ENCODE measurements around the gene CTBP1. TPM values are rescaled to one million over a fixed set of nuclear protein-coding genes. Genes with fewer than 3 reads are reported as not detected.

Gene CTBP1
- total RNA-seq, 1 donor from 2014 or later, result 109 TPM

DNA sequence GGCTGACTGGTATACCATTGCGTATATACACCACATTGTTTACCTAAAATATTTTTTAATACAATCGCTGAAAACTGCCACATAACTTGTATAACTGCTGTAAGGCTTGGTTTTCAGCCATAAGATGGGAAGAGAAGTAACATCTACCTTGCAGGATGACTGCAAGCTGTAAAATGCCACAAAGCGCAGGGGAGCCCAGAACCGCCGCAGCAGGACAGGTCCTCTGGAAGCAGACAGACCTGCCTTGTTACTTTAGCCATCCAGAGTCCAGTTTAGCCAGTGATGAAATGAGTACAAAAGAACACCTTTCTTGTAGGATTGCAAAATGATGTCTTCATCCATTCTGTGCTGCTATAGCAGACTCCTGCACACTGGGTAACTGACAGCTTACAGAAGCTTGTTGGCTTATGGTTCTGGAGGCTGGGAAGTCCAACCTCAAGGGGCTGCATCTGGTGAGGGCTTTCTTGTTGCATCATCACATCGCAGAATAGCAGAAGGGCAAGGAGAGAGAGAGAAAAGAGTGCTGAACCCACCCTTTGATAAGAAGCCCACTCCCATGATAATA lies 4.1 kb upstream of the CTBP1 start:
- Histone ChIP-seq H3K36me3 (ENCODE audit: control insufficient read depth in 3 of 3, insufficient read depth in 3 of 3, low read length in 3 of 3) (peaks cover 4 to 10% (median 7%) of the 10 kb centered on the region in 3 donors), H3K9me3 (ENCODE audit: control insufficient read depth in 3 of 3, low read length in 3 of 3) (no peaks in the 10 kb centered on the region), H3K4me3 (ENCODE audit: low read length in 3 of 3) (no peak overlapping the region), H3K4me1 (ENCODE audit: control insufficient read depth in 3 of 3, insufficient read depth in 3 of 3, low read length in 3 of 3) (peaks cover 23 to 40% (median 25%) of the 10 kb centered on the region in 3 donors), H3K27me3 (ENCODE audit: control insufficient read depth in 3 of 3, insufficient read depth in 3 of 3, low read length in 3 of 3) (no peaks in the 10 kb centered on the region), H3K27ac (ENCODE audit: low read depth, low read length) (no peak overlapping the region), H3K9ac (ENCODE audit: low read depth in 1 of 3, low read length in 3 of 3) (peak overlapping the region in 1 of 3 donors; percentile 8)

DNA sequence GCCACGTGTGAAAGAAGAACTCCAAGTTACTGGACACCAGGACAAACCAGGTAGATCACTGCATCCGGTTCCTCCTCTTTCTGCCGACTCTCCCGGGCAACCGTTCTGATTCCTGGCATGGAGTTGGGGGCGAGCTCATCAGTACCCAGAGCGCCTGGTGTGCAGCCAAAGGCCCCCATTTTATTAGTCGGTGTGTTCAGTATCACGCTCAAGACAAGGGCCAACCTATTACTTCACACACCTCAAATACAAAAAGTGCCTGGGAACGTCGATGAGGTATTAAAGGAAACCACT lies 2.8 kb upstream of the CTBP1 start:
- Histone ChIP-seq H3K36me3 (ENCODE audit: control insufficient read depth in 3 of 3, insufficient read depth in 3 of 3, low read length in 3 of 3) (peaks cover 4 to 10% (median 7%) of the 10 kb centered on the region in 3 donors), H3K9ac (ENCODE audit: low read depth in 1 of 3, low read length in 3 of 3) (no peak overlapping the region), H3K9me3 (ENCODE audit: control insufficient read depth in 3 of 3, low read length in 3 of 3) (no peaks in the 10 kb centered on the region), H3K4me3 (ENCODE audit: low read length in 3 of 3) (no peak overlapping the region), H3K27me3 (ENCODE audit: control insufficient read depth in 3 of 3, insufficient read depth in 3 of 3, low read length in 3 of 3) (no peaks in the 10 kb centered on the region), H3K4me1 (ENCODE audit: control insufficient read depth in 3 of 3, insufficient read depth in 3 of 3, low read length in 3 of 3) (peaks cover 31 to 48% (median 33%) of the 10 kb centered on the region in 3 donors), H3K27ac (ENCODE audit: low read depth, low read length) (no peak overlapping the region)

DNA sequence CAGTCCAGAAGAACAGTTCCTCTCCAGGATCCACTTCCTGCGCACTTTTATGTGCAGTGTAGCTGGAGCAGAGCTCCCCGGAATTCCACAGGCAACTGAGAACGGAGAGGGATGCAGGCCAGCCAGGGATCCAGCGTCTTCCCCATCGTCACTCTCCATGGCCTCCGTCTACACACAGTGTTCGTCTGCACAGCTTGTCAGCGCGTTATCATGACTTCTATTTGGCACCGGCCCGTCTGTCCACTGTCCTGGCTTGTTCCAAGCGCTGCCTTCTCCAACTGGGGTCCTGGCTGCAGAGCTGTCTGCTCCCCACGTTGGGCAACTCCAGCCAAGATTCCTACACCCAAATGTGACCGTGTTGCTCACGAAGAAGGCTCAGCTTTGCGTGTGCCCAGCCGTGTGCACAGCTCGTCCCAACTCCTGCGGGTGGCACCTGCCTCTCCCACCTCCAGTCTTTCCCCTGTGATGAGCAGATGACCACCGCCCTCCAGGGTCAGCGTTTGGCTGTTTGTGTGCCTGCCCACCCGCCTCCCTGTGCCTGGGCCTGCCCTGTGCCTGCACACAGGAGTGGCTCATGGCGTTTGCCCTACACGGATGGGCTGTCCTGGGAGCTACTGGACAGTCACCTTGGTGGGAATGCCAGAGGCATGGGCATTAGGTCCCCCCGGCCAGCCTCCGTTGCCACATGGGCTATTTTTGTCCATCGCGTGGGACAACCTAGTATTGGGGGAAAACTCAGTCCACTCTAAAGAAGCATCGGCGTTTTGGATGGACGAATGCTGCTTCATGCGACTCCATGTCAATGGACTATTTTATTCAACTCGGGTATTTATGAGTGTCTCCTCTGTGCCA lies 2.2 kb upstream of the CTBP1 start:
- peak overlapping the region; percentile 14 to 84 (median 84) for H3K4me3 ChIP-seq (ENCODE audit: low read length in 3 of 3)
- H3K9me3 ChIP-seq (ENCODE audit: control insufficient read depth in 3 of 3, low read length in 3 of 3), result no peaks in the 10 kb centered on the region
- H3K36me3 ChIP-seq (ENCODE audit: control insufficient read depth in 3 of 3, insufficient read depth in 3 of 3, low read length in 3 of 3), result peaks cover 4 to 10% (median 9%) of the 10 kb centered on the region in 3 donors
- H3K27me3 ChIP-seq (ENCODE audit: control insufficient read depth in 3 of 3, insufficient read depth in 3 of 3, low read length in 3 of 3), result no peaks in the 10 kb centered on the region
- peaks cover 36 to 54% (median 39%) of the 10 kb centered on the region in 3 donors for H3K4me1 ChIP-seq (ENCODE audit: control insufficient read depth in 3 of 3, insufficient read depth in 3 of 3, low read length in 3 of 3)
- peak overlapping the region in 1 of 3 donors; percentile 33 for H3K9ac ChIP-seq (ENCODE audit: low read depth in 1 of 3, low read length in 3 of 3)
- H3K27ac ChIP-seq (ENCODE audit: low read depth, low read length), result no peak overlapping the region

DNA sequence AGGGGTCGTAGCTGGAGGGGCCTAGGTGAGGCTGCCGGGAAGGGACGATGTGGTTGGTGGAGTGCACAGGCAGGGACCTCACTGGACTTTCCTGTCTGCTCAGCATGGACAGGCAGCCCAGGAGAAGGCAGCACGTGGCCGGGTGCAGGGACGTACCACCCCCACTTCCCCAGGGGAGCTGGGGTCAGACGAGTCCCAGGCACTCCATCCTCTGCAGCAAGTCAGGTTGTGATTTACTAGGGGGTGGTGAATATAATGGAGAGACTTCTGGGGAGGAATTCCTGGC lies 1.5 kb upstream of the CTBP1 start:
- Histone ChIP-seq H3K4me1 (ENCODE audit: control insufficient read depth in 3 of 3, insufficient read depth in 3 of 3, low read length in 3 of 3) (peaks cover 43 to 61% (median 46%) of the 10 kb centered on the region in 3 donors), H3K9me3 (ENCODE audit: control insufficient read depth in 3 of 3, low read length in 3 of 3) (no peaks in the 10 kb centered on the region), H3K27ac (ENCODE audit: low read depth, low read length) (peak overlapping the region; percentile 90), H3K36me3 (ENCODE audit: control insufficient read depth in 3 of 3, insufficient read depth in 3 of 3, low read length in 3 of 3) (peaks cover 4 to 10% (median 9%) of the 10 kb centered on the region in 3 donors), H3K4me3 (ENCODE audit: low read length in 3 of 3) (peak overlapping the region; percentile 75 to 84 (median 84)), H3K27me3 (ENCODE audit: control insufficient read depth in 3 of 3, insufficient read depth in 3 of 3, low read length in 3 of 3) (no peaks in the 10 kb centered on the region), H3K9ac (ENCODE audit: low read depth in 1 of 3, low read length in 3 of 3) (peak overlapping the region; percentile 84 to 94 (median 90))

DNA sequence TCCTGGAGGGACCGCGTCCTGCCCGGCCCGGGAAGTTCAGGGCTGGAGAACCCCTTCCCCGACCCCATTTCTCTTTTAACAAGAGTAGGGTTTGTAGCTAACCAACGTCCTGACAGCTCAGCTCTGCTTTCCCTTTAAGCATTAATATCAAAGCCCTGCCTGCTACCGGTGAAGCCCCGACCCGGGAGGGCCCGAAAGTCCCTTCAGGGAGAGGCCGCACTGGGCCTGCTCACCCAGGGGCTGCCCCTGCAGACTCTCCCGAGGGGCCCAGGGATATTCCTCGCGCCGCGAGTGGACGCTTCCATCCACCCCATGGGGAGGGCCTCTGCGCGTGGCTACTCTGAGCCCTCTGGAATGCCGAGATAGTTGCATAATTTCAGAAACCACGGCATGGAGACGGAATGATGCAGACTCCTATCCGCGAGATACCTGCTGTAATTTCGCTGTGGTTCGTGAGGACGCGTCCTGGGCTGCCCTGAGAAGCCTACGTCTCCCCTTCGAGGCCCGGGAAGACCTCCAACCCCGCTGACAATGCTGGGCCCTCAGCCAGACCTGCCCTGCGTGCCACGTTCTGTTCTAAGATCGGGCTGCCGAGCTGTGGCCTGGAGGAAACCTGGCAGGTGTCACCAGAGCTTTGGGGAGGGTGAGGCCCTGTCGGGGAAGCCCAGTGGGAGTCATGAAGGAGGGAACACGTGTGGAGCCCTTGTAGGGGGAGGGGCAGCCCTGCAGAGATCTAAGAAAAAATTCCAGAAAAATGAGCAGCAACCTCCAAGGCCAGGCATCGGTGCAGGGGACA lies 999 bp upstream of the CTBP1 start:
- Histone ChIP-seq H3K36me3 (ENCODE audit: control insufficient read depth in 3 of 3, insufficient read depth in 3 of 3, low read length in 3 of 3) (peaks cover 4 to 10% (median 9%) of the 10 kb centered on the region in 3 donors), H3K27me3 (ENCODE audit: control insufficient read depth in 3 of 3, insufficient read depth in 3 of 3, low read length in 3 of 3) (no peaks in the 10 kb centered on the region), H3K4me1 (ENCODE audit: control insufficient read depth in 3 of 3, insufficient read depth in 3 of 3, low read length in 3 of 3) (peaks cover 48 to 66% (median 51%) of the 10 kb centered on the region in 3 donors), H3K9ac (ENCODE audit: low read depth in 1 of 3, low read length in 3 of 3) (peak overlapping the region; percentile 84 to 94 (median 90)), H3K27ac (ENCODE audit: low read depth, low read length) (peak overlapping the region; percentile 90), H3K4me3 (ENCODE audit: low read length in 3 of 3) (peak overlapping the region; percentile 75 to 84 (median 84)), H3K9me3 (ENCODE audit: control insufficient read depth in 3 of 3, low read length in 3 of 3) (no peaks in the 10 kb centered on the region)

DNA sequence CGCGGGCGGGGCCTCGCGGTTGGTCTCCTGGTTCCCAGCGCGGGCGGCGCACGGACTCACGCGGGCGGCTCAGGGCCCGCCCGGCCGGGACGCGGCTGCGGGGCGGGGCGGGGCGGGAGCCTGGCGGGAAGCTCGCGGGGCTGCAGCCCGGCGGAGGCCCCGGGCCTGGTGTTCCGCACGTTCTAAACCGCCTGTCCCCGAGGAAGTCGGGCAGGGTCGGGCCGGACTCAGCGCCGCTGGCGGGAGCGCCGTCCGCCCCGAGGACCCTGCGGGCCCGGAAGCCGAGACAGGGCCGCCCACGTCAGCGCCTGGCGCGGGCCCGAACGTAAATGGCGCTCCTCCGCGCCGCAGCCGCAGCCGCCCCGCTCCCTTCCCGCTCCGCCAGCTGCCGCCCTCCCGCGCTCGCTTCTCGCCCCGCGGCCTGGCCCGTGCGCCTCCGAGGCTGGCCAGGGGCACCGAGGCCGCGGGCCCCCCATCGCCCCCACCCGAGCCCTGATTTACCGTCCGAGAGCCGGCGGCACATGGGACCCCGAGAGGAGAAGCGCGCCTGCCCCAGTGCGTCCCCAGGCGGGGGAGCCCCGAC lies 309 bp upstream of the CTBP1 start:
- Histone ChIP-seq H3K9ac (ENCODE audit: low read depth in 1 of 3, low read length in 3 of 3) (peak overlapping the region; percentile 84 to 94 (median 90)), H3K4me3 (ENCODE audit: low read length in 3 of 3) (peak overlapping the region; percentile 75 to 84 (median 84)), H3K27me3 (ENCODE audit: control insufficient read depth in 3 of 3, insufficient read depth in 3 of 3, low read length in 3 of 3) (no peaks in the 10 kb centered on the region), H3K27ac (ENCODE audit: low read depth, low read length) (peak overlapping the region; percentile 90), H3K9me3 (ENCODE audit: control insufficient read depth in 3 of 3, low read length in 3 of 3) (no peaks in the 10 kb centered on the region), H3K4me1 (ENCODE audit: control insufficient read depth in 3 of 3, insufficient read depth in 3 of 3, low read length in 3 of 3) (peaks cover 55 to 73% (median 58%) of the 10 kb centered on the region in 3 donors), H3K36me3 (ENCODE audit: control insufficient read depth in 3 of 3, insufficient read depth in 3 of 3, low read length in 3 of 3) (peaks cover 4 to 10% (median 9%) of the 10 kb centered on the region in 3 donors)

DNA sequence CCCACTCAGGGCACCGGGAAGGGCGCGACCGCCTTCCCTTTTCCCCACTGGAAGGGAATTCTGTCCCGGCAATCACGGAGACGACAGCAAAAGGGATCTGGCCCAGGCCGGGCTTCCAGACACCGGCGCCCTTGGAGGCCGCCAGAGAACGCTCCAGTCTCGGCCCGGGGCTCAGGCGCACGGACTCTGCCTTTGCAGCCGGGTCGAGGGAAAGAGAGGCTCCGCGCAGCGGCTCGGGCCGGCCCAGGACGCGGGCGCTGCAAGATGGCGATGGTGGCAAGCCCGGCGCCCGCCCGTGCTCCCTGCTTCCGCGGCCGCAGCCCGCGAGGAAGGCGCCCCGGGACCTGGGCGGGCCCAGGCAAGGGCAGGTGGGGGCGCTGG lies 1.1 kb downstream of the CTBP1 start:
- H3K9ac ChIP-seq (ENCODE audit: low read depth in 1 of 3, low read length in 3 of 3), result peak overlapping the region; percentile 87 to 93 (median 87)
- H3K4me1 ChIP-seq (ENCODE audit: control insufficient read depth in 3 of 3, insufficient read depth in 3 of 3, low read length in 3 of 3), result peaks cover 67 to 78% (median 70%) of the 10 kb centered on the region in 3 donors
- H3K4me3 ChIP-seq (ENCODE audit: low read length in 3 of 3), result peak overlapping the region; percentile 80 to 81 (median 81)
- peaks cover 4 to 9% (median 6%) of the 10 kb centered on the region in 3 donors for H3K36me3 ChIP-seq (ENCODE audit: control insufficient read depth in 3 of 3, insufficient read depth in 3 of 3, low read length in 3 of 3)
- H3K27me3 ChIP-seq (ENCODE audit: control insufficient read depth in 3 of 3, insufficient read depth in 3 of 3, low read length in 3 of 3), result no peaks in the 10 kb centered on the region
- peak overlapping the region; percentile 84 for H3K27ac ChIP-seq (ENCODE audit: low read depth, low read length)
- no peaks in the 10 kb centered on the region for H3K9me3 ChIP-seq (ENCODE audit: control insufficient read depth in 3 of 3, low read length in 3 of 3)

DNA sequence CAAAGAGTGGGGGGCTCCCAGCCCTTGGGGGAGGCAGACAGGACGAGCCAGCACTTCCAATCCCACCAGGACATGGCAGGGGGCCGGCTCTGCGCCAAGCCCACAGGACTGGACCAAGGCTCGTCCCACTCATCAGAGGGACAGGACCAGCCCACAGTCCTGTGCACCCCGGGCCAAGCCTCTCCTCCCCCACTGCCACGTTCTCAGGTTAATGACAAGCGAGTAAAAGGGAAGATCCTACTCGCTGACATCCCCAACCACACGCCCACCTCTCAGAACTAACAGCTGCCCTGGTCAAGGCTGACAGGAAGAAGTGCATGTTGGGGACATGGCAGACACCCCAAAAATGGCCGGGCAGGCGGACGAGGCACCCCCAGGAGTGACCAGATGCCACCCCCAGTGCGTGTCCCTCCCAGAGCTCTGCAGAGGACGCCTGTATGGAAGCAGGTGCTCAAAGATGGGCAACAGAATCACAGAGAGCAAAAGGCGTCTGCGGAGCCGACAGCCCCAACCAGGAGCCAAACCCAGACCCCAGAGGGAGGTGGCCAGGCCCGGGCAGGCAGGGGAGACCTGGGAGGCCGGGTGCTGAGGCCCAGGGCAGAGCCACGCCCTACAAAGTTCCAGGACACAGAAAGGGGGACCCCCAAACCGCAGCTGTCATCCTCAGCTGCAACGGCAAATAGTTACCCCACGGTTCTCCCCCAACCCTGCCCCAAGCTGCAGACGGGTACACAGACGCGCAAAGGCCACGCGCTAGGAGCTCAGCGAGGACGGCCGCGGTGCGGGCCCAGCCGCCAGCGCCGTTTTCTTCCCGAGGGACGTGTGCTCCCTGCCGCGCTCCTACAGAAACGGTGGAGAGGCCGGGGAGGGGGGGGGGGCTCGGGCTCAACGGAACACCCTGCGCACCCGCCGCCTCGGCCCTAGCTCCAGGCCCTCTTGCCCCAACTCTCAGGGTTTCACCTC lies 1.7 kb downstream of the CTBP1 start:
- Histone ChIP-seq H3K9ac (ENCODE audit: low read depth in 1 of 3, low read length in 3 of 3) (peak overlapping the region; percentile 87 to 93 (median 87)), H3K4me1 (ENCODE audit: control insufficient read depth in 3 of 3, insufficient read depth in 3 of 3, low read length in 3 of 3) (peaks cover 71 to 79% (median 74%) of the 10 kb centered on the region in 3 donors), H3K36me3 (ENCODE audit: control insufficient read depth in 3 of 3, insufficient read depth in 3 of 3, low read length in 3 of 3) (peaks cover 4 to 9% (median 6%) of the 10 kb centered on the region in 3 donors)

More for the DNA sequence above, 1.7 kb downstream of the CTBP1 start:
- Histone ChIP-seq H3K27ac (ENCODE audit: low read depth, low read length) (peak overlapping the region; percentile 84), H3K27me3 (ENCODE audit: control insufficient read depth in 3 of 3, insufficient read depth in 3 of 3, low read length in 3 of 3) (no peaks in the 10 kb centered on the region), H3K4me3 (ENCODE audit: low read length in 3 of 3) (peak overlapping the region; percentile 80 to 81 (median 81)), H3K9me3 (ENCODE audit: control insufficient read depth in 3 of 3, low read length in 3 of 3) (no peaks in the 10 kb centered on the region)
